Astrocyte (in vitro differentiated cells and primary cell): ENCODE results near the gene CCNK. TPM values are rescaled to one million over a fixed set of nuclear protein-coding genes. Genes with fewer than 3 reads are reported as not detected.

ENCODE experiments used
- DNase-seq: peaks from one replicate; pipeline ENCODE4 v3.0.0-alpha.2; 2010; ENCODE audit warnings: low read depth
- FAIRE-seq: peaks from 2 replicates; lab custom pipeline; 2011; peaks lifted over from hg19 to GRCh38; lab: Jason Lieb, UNC
- H2AFZ ChIP-seq: 2 replicates; pipeline ENCODE4 v1.6.0; 2012; ENCODE audit warnings: low read depth, low read length, inconsistent platforms
- H3K27ac ChIP-seq: 2 replicates; pipeline ENCODE4 v1.5.1; 2011; ENCODE audit warnings: low read depth, low read length, inconsistent platforms
- H3K27me3 ChIP-seq: 2 replicates; pipeline ENCODE4 v1.6.0; 2011; ENCODE audit warnings: low read length, inconsistent platforms; ENCODE audit not compliant: insufficient read depth
- H3K36me3 ChIP-seq: 2 replicates; pipeline ENCODE4 v1.5.1; 2011; ENCODE audit warnings: low read length, inconsistent platforms; ENCODE audit not compliant: insufficient read depth
- H3K4me1 ChIP-seq: 2 replicates; pipeline ENCODE4 v1.5.1; 2011; ENCODE audit warnings: low read length, inconsistent platforms; ENCODE audit not compliant: insufficient read depth
- H3K4me2 ChIP-seq: 2 replicates; pipeline ENCODE4 v1.6.0; 2012; ENCODE audit warnings: low read length, inconsistent platforms
- H3K4me3 ChIP-seq: 2 replicates; pipeline ENCODE4 v1.5.1; 2011; ENCODE audit warnings: low read depth, mild to moderate bottlenecking, low read length, inconsistent platforms; ENCODE audit not compliant: insufficient read depth
- H3K79me2 ChIP-seq: 2 replicates; pipeline ENCODE4 v1.6.0; 2012; ENCODE audit warnings: mild to moderate bottlenecking, low read length, inconsistent platforms; ENCODE audit not compliant: insufficient read depth
- H3K9ac ChIP-seq: 2 replicates; pipeline ENCODE4 v1.6.0; 2012; ENCODE audit warnings: mild to moderate bottlenecking, low read length, inconsistent platforms
- H3K9me3 ChIP-seq: 2 replicates; pipeline ENCODE4 v1.5.1; 2012; ENCODE audit warnings: low read depth, mild to moderate bottlenecking, low read length, inconsistent platforms; ENCODE audit not compliant: insufficient read depth
- H4K20me1 ChIP-seq: 2 replicates; pipeline ENCODE4 v1.6.0; 2012; ENCODE audit warnings: low read length, inconsistent platforms; ENCODE audit not compliant: insufficient read depth
- H3K27ac Mint-ChIP-seq: one replicate; pipeline ENCODE4 v1.8.0; 2021; ENCODE audit warnings: mild to moderate bottlenecking, mixed read lengths; ENCODE audit not compliant: unreplicated experiment
- H3K27me3 Mint-ChIP-seq: one replicate; pipeline ENCODE4 v1.8.0; 2021; ENCODE audit warnings: low read depth, mixed read lengths; ENCODE audit not compliant: unreplicated experiment
- H3K36me3 Mint-ChIP-seq: one replicate; pipeline ENCODE4 v1.8.0; 2021; ENCODE audit warnings: low read depth, mixed read lengths; ENCODE audit not compliant: unreplicated experiment
- H3K4me1 Mint-ChIP-seq: one replicate; pipeline ENCODE4 v1.8.0; 2021; ENCODE audit warnings: low read depth, mixed read lengths; ENCODE audit not compliant: unreplicated experiment
- H3K4me3 Mint-ChIP-seq: one replicate; pipeline ENCODE4 v1.8.0; 2021; ENCODE audit warnings: mild to moderate bottlenecking, moderate library complexity, mixed read lengths; ENCODE audit not compliant: unreplicated experiment
- H3K9me3 Mint-ChIP-seq: one replicate; pipeline ENCODE4 v1.8.0; 2021; ENCODE audit warnings: mild to moderate bottlenecking, mixed read lengths; ENCODE audit not compliant: unreplicated experiment
- CTCF ChIP-seq: IDR thresholded peaks from 2 replicates; pipeline ENCODE4 v1.5.1; 2011; ENCODE audit warnings: low read depth, mild to moderate bottlenecking, inconsistent platforms, low read length, moderate library complexity; ENCODE audit not compliant: insufficient read depth
- EZH2 ChIP-seq: IDR thresholded peaks from 2 replicates; pipeline ENCODE4 v1.6.1; 2012; ENCODE audit warnings: mild to moderate bottlenecking, low read length, inconsistent platforms; ENCODE audit not compliant: insufficient read depth
- total RNA-seq: library from RNA; stranded (reverse); gene quantifications from 2 replicates; pipeline ENCODE4 v1.2.1, GENCODE V29; 2021

Gene CCNK
- total RNA-seq, 1 donor from 2014 or later, result 121 TPM

- peaks cover 34% of the 10 kb centered on the region for H3K27me3 Mint-ChIP-seq
- Histone ChIP-seq H3K9me3 (no peaks in the 10 kb centered on the region), H3K36me3 (no peaks in the 10 kb centered on the region), H3K9ac (no peak overlapping the region), H3K27me3 (no peaks in the 10 kb centered on the region), H3K27ac (no peak overlapping the region), H3K4me3 (no peak overlapping the region), H2AFZ (no peak overlapping the region), H4K20me1 (peaks cover 59% of the 10 kb centered on the region), H3K79me2 (peaks cover 82% of the 10 kb centered on the region), H3K4me2 (no peak overlapping the region), H3K4me1 (peaks cover 20% of the 10 kb centered on the region)
- peaks cover 31% of the 10 kb centered on the region for H3K4me1 Mint-ChIP-seq
- no peak for DNase-seq
- H3K27ac Mint-ChIP-seq, result no peak overlapping the region
- H3K9me3 Mint-ChIP-seq, result no peaks in the 10 kb centered on the region
- TF ChIP-seq CTCF, result no peak
- no peak for TF ChIP-seq EZH2
- H3K4me3 Mint-ChIP-seq, result no peak overlapping the region
- peaks cover 4% of the 10 kb centered on the region for H3K36me3 Mint-ChIP-seq
- FAIRE-seq, result no peak
Observed at GRCh38 chr14:99541677-99542470, 60.7 kb downstream of the CCNK start.

GRCh38 chr14:99542566-99542965 is 61.4 kb downstream of the CCNK start:
- FAIRE-seq, result no peak
- Mint-ChIP-seq H3K27ac (no peak overlapping the region), H3K4me1 (peaks cover 27% of the 10 kb centered on the region), H3K9me3 (no peaks in the 10 kb centered on the region), H3K27me3 (peaks cover 34% of the 10 kb centered on the region), H3K36me3 (peaks cover 4% of the 10 kb centered on the region), H3K4me3 (no peak overlapping the region)
- Histone ChIP-seq H4K20me1 (peaks cover 63% of the 10 kb centered on the region), H3K4me2 (no peak overlapping the region), H3K4me3 (no peak overlapping the region), H3K9ac (no peak overlapping the region), H3K27me3 (no peaks in the 10 kb centered on the region), H3K4me1 (peaks cover 13% of the 10 kb centered on the region), H3K9me3 (no peaks in the 10 kb centered on the region), H3K27ac (no peak overlapping the region), H3K36me3 (no peaks in the 10 kb centered on the region), H3K79me2 (peaks cover 79% of the 10 kb centered on the region), H2AFZ (no peak overlapping the region)
- no peak for TF ChIP-seq EZH2
- TF ChIP-seq CTCF, result no peak
- no peak for DNase-seq

GRCh38 chr14:99543370-99543769 is 62.2 kb downstream of the CCNK start:
- Histone ChIP-seq H3K9ac (no peak overlapping the region), H3K4me1 (peaks cover 5% of the 10 kb centered on the region), H4K20me1 (peaks cover 68% of the 10 kb centered on the region), H2AFZ (no peak overlapping the region), H3K9me3 (no peaks in the 10 kb centered on the region), H3K27me3 (no peaks in the 10 kb centered on the region), H3K4me3 (no peak overlapping the region), H3K4me2 (no peak overlapping the region), H3K27ac (no peak overlapping the region), H3K36me3 (no peaks in the 10 kb centered on the region), H3K79me2 (peaks cover 78% of the 10 kb centered on the region)
- Mint-ChIP-seq H3K4me3 (no peak overlapping the region), H3K4me1 (peaks cover 20% of the 10 kb centered on the region), H3K27me3 (peaks cover 37% of the 10 kb centered on the region), H3K9me3 (no peaks in the 10 kb centered on the region), H3K27ac (no peak overlapping the region), H3K36me3 (peaks cover 4% of the 10 kb centered on the region)
- no peak for FAIRE-seq
- no peak for TF ChIP-seq EZH2
- no peak for TF ChIP-seq CTCF
- no peak for DNase-seq
